Fibroblast of lung (primary cell): ENCODE data around the gene RIT1. TPM values are rescaled to one million over a fixed set of nuclear protein-coding genes. Genes with fewer than 3 reads are reported as not detected.

Source experiments
- DNase-seq, 2 donors: peaks; one replicate each; pipeline versions ENCODE4 v3.0.0 to v3.0.0-alpha.2; 2010; ENCODE audit warnings: low read depth in 2 of 2
- H2AFZ ChIP-seq: 2 replicates; pipeline ENCODE4 v1.5.1; 2012; ENCODE audit warnings: low read length, control low read depth, inconsistent platforms
- H3K27ac ChIP-seq: 2 replicates; pipeline ENCODE4 v1.5.1; 2011; ENCODE audit warnings: low read length, control low read depth; ENCODE audit not compliant: insufficient read depth
- H3K27me3 ChIP-seq: 2 replicates; pipeline ENCODE4 v1.5.1; 2011; ENCODE audit warnings: mild to moderate bottlenecking, low read length; ENCODE audit not compliant: control insufficient read depth, insufficient read depth
- H3K36me3 ChIP-seq: 2 replicates; pipeline ENCODE4 v1.5.1; 2011; ENCODE audit warnings: low read length; ENCODE audit not compliant: control insufficient read depth, insufficient read depth
- H3K4me1 ChIP-seq: 2 replicates; pipeline ENCODE4 v1.5.1; 2011; ENCODE audit warnings: low read length; ENCODE audit not compliant: control insufficient read depth, insufficient read depth; ENCODE audit errors: extremely low read depth
- H3K4me2 ChIP-seq: 2 replicates; pipeline ENCODE4 v1.5.1; 2011; ENCODE audit warnings: low read length, control low read depth; ENCODE audit not compliant: insufficient read depth; ENCODE audit errors: extremely low read depth
- H3K4me3 ChIP-seq, 4 experiments: fragments of 200-600 bp in 1 of 4; sonication (generic) in 1 of 4; replicated peaks in 1 of 4; 2 replicates each; pipeline ENCODE4 v1.5.1; 2011 to 2016; ENCODE audit warnings: low read length in 4 of 4, low read depth in 3 of 4, mild to moderate bottlenecking in 3 of 4, control low read depth in 2 of 4, inconsistent platforms in 1 of 4, mixed read lengths in 1 of 4; ENCODE audit not compliant: insufficient read depth in 1 of 4; ENCODE audit errors: control extremely low read depth in 1 of 4
- H3K79me2 ChIP-seq: 2 replicates; pipeline ENCODE4 v1.5.1; 2012; ENCODE audit warnings: mild to moderate bottlenecking, low read length, inconsistent platforms; ENCODE audit not compliant: control insufficient read depth, insufficient read depth
- H3K9ac ChIP-seq: 2 replicates; pipeline ENCODE4 v1.5.1; 2011; ENCODE audit warnings: mild to moderate bottlenecking, low read length, control low read depth; ENCODE audit not compliant: insufficient read depth
- H3K9me3 ChIP-seq: 2 replicates; pipeline ENCODE4 v1.5.1; 2012; ENCODE audit warnings: low read depth, low read length; ENCODE audit not compliant: control insufficient read depth, insufficient read depth
- H4K20me1 ChIP-seq: 2 replicates; pipeline ENCODE4 v1.5.1; 2011; ENCODE audit warnings: low read length; ENCODE audit not compliant: control insufficient read depth, insufficient read depth; ENCODE audit errors: extremely low read depth
- CTCF ChIP-seq, 2 donors: IDR thresholded peaks in 1 of 2; conservative IDR thresholded peaks in 1 of 2; 1 replicate in 1 of 2; 2 replicates in 1 of 2; pipeline ENCODE4 v1.5.1; 2011 to 2012; ENCODE audit warnings: low read length in 2 of 2, control low read depth in 1 of 2, inconsistent platforms in 1 of 2, low read depth in 1 of 2, mild to moderate bottlenecking in 1 of 2
- EZH2 ChIP-seq: IDR thresholded peaks from 2 replicates; pipeline ENCODE4 v1.5.1; 2012; ENCODE audit warnings: low read length, control low read depth, mild to moderate bottlenecking; ENCODE audit errors: missing control alignments
- polyA plus RNA-seq, 2 donors: library from polyadenylated mRNA; depleted of rRNA in 1 of 2; stranded (reverse) in 1 of 2; unstranded in 1 of 2; fragments of >200 nt; gene quantifications; 2 replicates each; pipeline ENCODE4 v1.2.1, GENCODE V29; 2011 to 2012; ENCODE audit warnings: missing spikeins in 1 of 2
- total RNA-seq: library from RNA; depleted of rRNA; stranded (reverse); fragments of >200 nt; gene quantifications from 2 replicates; pipeline ENCODE4 v1.2.1, GENCODE V29; 2014

Gene RIT1
- total and polyA plus RNA-seq, 2 donors (not counting 1 experiment from before 2014, with no cell fraction given) = 33.4 to 56.8 TPM

GRCh38 chr1:155880251-155880650 lies 30.9 kb downstream of the RIT1 start:
- no peak overlapping the region for H3K4me2 ChIP-seq
- H3K27ac ChIP-seq = no peak overlapping the region
- H3K36me3 ChIP-seq = no peaks in the 10 kb centered on the region
- H3K27me3 ChIP-seq = no peaks in the 10 kb centered on the region
- H3K4me3 ChIP-seq = no peak overlapping the region
- no peak overlapping the region for H3K9ac ChIP-seq
- H3K9me3 ChIP-seq = no peaks in the 10 kb centered on the region
- H3K79me2 ChIP-seq = no peaks in the 10 kb centered on the region
- no peak for DNase-seq
- TF ChIP-seq CTCF (conservative IDR thresholded peaks at IDR 0.05 in 1 of 2, IDR thresholded peaks at IDR 0.05 in 1 of 2; ENCODE audit: low read depth in 1 of 2, low read length in 2 of 2) = no peak
- no peak for TF ChIP-seq EZH2
- H4K20me1 ChIP-seq = no peaks in the 10 kb centered on the region
- H2AFZ ChIP-seq = no peak overlapping the region
- peaks cover 5% of the 10 kb centered on the region for H3K4me1 ChIP-seq

GRCh38 chr1:155877945-155878344 lies 33.2 kb downstream of the RIT1 start:
- Histone ChIP-seq H4K20me1 (no peaks in the 10 kb centered on the region), H3K27ac (no peak overlapping the region), H3K4me1 (no peaks in the 10 kb centered on the region), H3K27me3 (no peaks in the 10 kb centered on the region), H2AFZ (no peak overlapping the region), H3K79me2 (no peaks in the 10 kb centered on the region), H3K4me3 (no peak overlapping the region), H3K4me2 (no peak overlapping the region), H3K9ac (no peak overlapping the region), H3K36me3 (no peaks in the 10 kb centered on the region), H3K9me3 (no peaks in the 10 kb centered on the region)
- TF ChIP-seq EZH2 (no peak), CTCF (conservative IDR thresholded peaks at IDR 0.05 in 1 of 2, IDR thresholded peaks at IDR 0.05 in 1 of 2; ENCODE audit: low read depth in 1 of 2, low read length in 2 of 2) (no peak)
- no peak for DNase-seq

- Histone ChIP-seq H4K20me1 (no peaks in the 10 kb centered on the region), H3K27me3 (no peaks in the 10 kb centered on the region), H3K4me2 (no peak overlapping the region), H3K79me2 (no peaks in the 10 kb centered on the region), H3K4me1 (peaks cover 3% of the 10 kb centered on the region), H2AFZ (no peak overlapping the region), H3K9me3 (no peaks in the 10 kb centered on the region), H3K36me3 (no peaks in the 10 kb centered on the region), H3K4me3 (no peak overlapping the region), H3K27ac (no peak overlapping the region), H3K9ac (no peak overlapping the region)
- DNase-seq = peak; percentile 44 to 81
- TF ChIP-seq CTCF (conservative IDR thresholded peaks at IDR 0.05 in 1 of 2, IDR thresholded peaks at IDR 0.05 in 1 of 2; ENCODE audit: low read depth in 1 of 2, low read length in 2 of 2) (no peak), EZH2 (no peak)
Observed at GRCh38 chr1:155873860-155874259, 37.3 kb downstream of the RIT1 start.
